OCI-LY1 (cell line): ENCODE results near the gene CYP4F12.

Source experiments
- CTCF ChIP-seq: fragments of 200-600 bp; sonication (generic), shearing (Covaris generic); IDR thresholded peaks from 2 replicates; pipeline ENCODE4 v1.5.1; 2017; ENCODE audit warnings: mild to moderate bottlenecking, antibody characterized with exemption, low read length, moderate library complexity, mixed read lengths
- EZH2 ChIP-seq: fragments of 200-600 bp; sonication (generic), shearing (Covaris generic); IDR thresholded peaks from 2 replicates; pipeline ENCODE4 v1.8.0; 2017; ENCODE audit warnings: borderline replicate concordance, mixed run types, mild to moderate bottlenecking, antibody characterized with exemption, low read length, moderate library complexity, mixed read lengths

GRCh38 chr19:15730538-15730937, 57.7 kb downstream of the CYP4F12 start:
- no peak for TF ChIP-seq CTCF
- no peak for TF ChIP-seq EZH2
